HG02642 (cell line): ENCODE data around the gene SNAI3.

Source experiments
- ATAC-seq: cut with Tn5 transposase; IDR thresholded peaks from one replicate; pipeline ENCODE4 v1.9.1; 2021; ENCODE audit warnings: mild to moderate bottlenecking; ENCODE audit not compliant: unreplicated experiment, poor library complexity

The SNAI3 gene

GRCh38 chr16:88721815-88722755 is 35.8 kb upstream of the SNAI3 start:
- no peak for ATAC-seq

GRCh38 chr16:88721236-88721635 is 34.9 kb upstream of the SNAI3 start:
- no peak for ATAC-seq

DNA sequence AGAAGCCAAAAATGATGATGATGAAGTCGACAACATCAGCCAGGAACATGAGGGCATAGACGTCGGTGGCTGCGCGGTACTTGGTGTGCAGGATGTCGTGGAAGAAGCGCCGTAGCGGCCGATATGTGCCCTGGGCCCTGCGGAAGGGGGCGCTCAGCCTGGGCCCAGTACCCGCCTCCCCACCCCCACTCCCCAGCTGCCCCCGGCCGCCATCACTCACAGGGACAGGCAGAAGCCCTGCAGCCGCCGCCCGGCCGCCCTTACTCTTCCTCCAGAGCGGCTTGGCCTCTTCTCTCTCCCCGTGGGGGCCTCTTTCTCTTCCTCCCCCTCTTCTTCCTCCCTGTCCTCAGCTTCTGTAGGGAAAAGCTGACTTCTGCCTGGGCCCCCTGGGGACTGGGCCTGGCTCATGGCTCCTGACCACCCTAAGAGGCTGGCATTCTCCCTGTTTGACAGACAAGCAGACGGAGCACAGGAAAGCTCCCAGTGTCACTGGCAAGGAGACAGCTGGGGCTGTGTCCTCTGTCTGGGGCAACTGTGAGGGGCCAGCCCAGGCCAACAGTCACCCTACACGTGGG is 34.2 kb upstream of the SNAI3 start:
- ATAC-seq: no peak

GRCh38 chr16:88719933-88720296 is 33.6 kb upstream of the SNAI3 start:
- no peak for ATAC-seq

- no peak for ATAC-seq
Observed at GRCh38 chr16:88719267-88719932, 33.1 kb upstream of the SNAI3 start.

GRCh38 chr16:88718178-88718577 is 31.9 kb upstream of the SNAI3 start:
- no peak for ATAC-seq

DNA sequence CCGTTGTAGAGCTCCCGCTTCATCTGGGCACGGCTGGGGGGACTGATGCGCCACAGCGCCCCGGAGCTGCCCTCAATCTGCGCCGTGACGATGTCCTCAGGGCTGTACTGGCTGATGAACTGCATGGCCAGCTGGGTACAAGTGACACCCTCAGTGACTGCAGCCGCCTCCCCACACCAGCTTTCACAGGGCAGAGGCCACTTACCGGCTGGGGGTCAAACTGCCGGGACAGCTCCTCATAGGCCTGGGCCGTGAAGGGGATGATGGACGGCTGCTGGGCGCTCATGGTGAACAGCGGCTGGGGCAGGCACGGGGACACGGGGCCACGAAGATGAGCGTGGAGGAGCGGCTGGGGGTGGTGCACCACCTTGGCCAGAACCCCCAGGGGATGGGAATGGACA is 30.3 kb upstream of the SNAI3 start:
- no peak for ATAC-seq

GRCh38 chr16:88716201-88716600 is 29.9 kb upstream of the SNAI3 start:
- no peak for ATAC-seq

- ATAC-seq: no peak
Observed at GRCh38 chr16:88715312-88716190, 29.2 kb upstream of the SNAI3 start.

GRCh38 chr16:88714420-88715302 is 28.4 kb upstream of the SNAI3 start:
- ATAC-seq: no peak

GRCh38 chr16:88713568-88714419 is 27.5 kb upstream of the SNAI3 start:
- no peak for ATAC-seq

- no peak for ATAC-seq
Observed at GRCh38 chr16:88713054-88713453, 26.7 kb upstream of the SNAI3 start.

DNA sequence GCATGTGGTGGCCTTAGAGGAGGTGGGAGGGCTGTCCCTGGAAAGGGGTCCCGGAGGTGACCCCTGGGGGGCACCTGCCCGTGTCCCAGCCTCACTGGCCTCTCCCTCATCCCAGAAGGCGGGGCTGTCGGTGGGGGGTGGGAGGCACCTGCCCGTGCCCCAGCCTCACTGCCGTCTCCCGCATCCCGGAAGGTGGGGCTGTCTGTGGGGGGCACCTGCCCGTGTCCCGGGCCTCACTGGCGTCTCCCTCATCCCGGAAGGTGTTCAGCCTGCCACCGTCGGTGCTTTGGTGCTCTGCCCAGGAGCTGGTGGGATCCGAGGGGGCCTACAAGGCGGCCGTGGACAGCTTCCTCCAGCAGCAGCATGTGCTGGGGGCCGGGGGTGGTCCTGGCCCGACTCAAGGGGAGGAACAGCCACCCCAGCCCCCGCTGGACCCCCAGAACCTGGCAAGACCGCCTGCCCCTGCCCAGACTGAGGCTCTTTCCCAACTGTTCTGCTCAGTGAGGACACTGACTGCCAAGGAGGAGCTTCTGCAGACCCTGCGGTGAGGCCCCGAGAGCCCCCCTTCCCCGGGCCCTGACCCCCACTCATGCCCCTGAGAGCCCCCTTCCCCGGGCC is 26.2 kb upstream of the SNAI3 start:
- ATAC-seq: no peak

GRCh38 chr16:88711750-88712340 is 25.5 kb upstream of the SNAI3 start:
- ATAC-seq: no peak

DNA sequence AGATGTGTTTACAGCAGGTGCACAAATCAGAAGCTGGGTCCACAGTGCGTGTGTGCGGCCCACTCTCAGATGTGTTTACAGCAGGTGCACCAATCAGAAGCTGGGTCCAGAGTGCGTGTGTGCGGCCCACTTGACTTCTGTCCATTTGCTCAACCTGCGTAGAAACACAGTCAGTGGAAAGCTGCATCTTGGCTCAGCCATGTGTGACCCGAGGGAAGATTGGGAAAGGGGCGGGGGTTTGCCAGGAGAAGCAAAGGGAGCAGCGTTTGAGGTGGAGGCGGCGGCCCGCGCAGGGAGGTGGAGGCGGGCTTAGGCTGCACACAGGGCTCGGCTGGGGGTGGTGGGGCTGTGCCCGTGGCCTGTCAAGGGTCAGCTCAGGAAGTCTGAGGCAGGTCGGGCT is 24.2 kb upstream of the SNAI3 start:
- ATAC-seq: no peak

GRCh38 chr16:88706965-88707826 is 20.9 kb upstream of the SNAI3 start:
- no peak for ATAC-seq
